GM23248 (cell line): ENCODE results near the gene CAMP. TPM values are rescaled to one million over a fixed set of nuclear protein-coding genes. Genes with fewer than 3 reads are reported as not detected.

Source experiments
- DNase-seq: peaks from one replicate; pipeline ENCODE4 v3.0.0-alpha.2; 2015
- H2AFZ ChIP-seq: fragments of 200-600 bp; sonication (generic); 2 replicates; pipeline ENCODE4 v1.6.1; 2016; ENCODE audit warnings: antibody characterized with exemption
- H3F3A ChIP-seq: fragments of 200-600 bp; sonication (generic); 2 replicates; pipeline ENCODE4 v1.6.1; 2016; ENCODE audit warnings: mild to moderate bottlenecking, antibody characterized with exemption, mixed run types; ENCODE audit not compliant: insufficient read depth
- H3K27ac ChIP-seq: fragments of 200-600 bp; sonication (generic); 2 replicates; pipeline ENCODE4 v1.5.1; 2016; ENCODE audit warnings: mild to moderate bottlenecking
- H3K27me3 ChIP-seq: fragments of 200-600 bp; sonication (generic); replicated peaks from 2 replicates; pipeline ENCODE4 v1.6.1; 2016; ENCODE audit warnings: mild to moderate bottlenecking; ENCODE audit not compliant: insufficient read depth
- H3K36me3 ChIP-seq: fragments of 200-600 bp; sonication (generic); 2 replicates; pipeline ENCODE4 v1.6.1; 2016; ENCODE audit warnings: low read depth, mild to moderate bottlenecking
- H3K4me1 ChIP-seq: fragments of 200-600 bp; sonication (generic); 2 replicates; pipeline ENCODE4 v1.6.1; 2016; ENCODE audit warnings: mild to moderate bottlenecking; ENCODE audit not compliant: insufficient read depth
- H3K4me2 ChIP-seq: fragments of 200-600 bp; sonication (generic); one replicate; pipeline ENCODE4 v1.6.1; 2016; ENCODE audit warnings: mild to moderate bottlenecking; ENCODE audit not compliant: unreplicated experiment
- H3K4me3 ChIP-seq: fragments of 200-600 bp; sonication (generic); 2 replicates; pipeline ENCODE4 v1.5.1; 2016; ENCODE audit warnings: mild to moderate bottlenecking
- H3K79me2 ChIP-seq: fragments of 200-600 bp; sonication (generic); 2 replicates; pipeline ENCODE4 v1.6.1; 2016; ENCODE audit warnings: mild to moderate bottlenecking; ENCODE audit not compliant: insufficient read depth
- H3K9ac ChIP-seq: fragments of 200-600 bp; sonication (generic); 2 replicates; pipeline ENCODE4 v1.6.1; 2016; ENCODE audit warnings: mild to moderate bottlenecking
- H3K9me2 ChIP-seq: fragments of 200-600 bp; sonication (generic); 2 replicates; pipeline ENCODE4 v1.6.1; 2016; ENCODE audit warnings: mixed run types, mild to moderate bottlenecking, moderate library complexity; ENCODE audit not compliant: insufficient read depth
- H3K9me3 ChIP-seq: fragments of 200-600 bp; sonication (generic); one replicate; pipeline ENCODE4 v1.6.1; 2017; ENCODE audit warnings: low read depth
- H4K20me1 ChIP-seq: fragments of 200-600 bp; sonication (generic); 2 replicates; pipeline ENCODE4 v1.6.0; 2016; ENCODE audit not compliant: insufficient read depth
- EZH2 ChIP-seq: fragments of 200-600 bp; sonication (generic); IDR thresholded peaks from 2 replicates; pipeline ENCODE4 v1.6.1; 2018; ENCODE audit warnings: antibody characterized with exemption, mild to moderate bottlenecking; ENCODE audit not compliant: insufficient read depth, poor library complexity, severe bottlenecking
- EZH2phosphoT487 ChIP-seq: fragments of 200-600 bp; sonication (generic); IDR thresholded peaks from 2 replicates; pipeline ENCODE4 v1.6.1; 2018; ENCODE audit warnings: antibody characterized with exemption, moderate library complexity, mild to moderate bottlenecking, low read depth; ENCODE audit not compliant: insufficient read depth
- WGBS, 2 experiments: methylation state at CpG; one replicate each; pipeline ENCODE4 v1.1.6; 2015 to 2017; ENCODE audit warnings: low lambda C conversion rate in 2 of 2, low coverage in 1 of 2; ENCODE audit errors: missing lambda C conversion rate in 2 of 2; 5-methylcytosine and 5-hydroxymethylcytosine counted together
- in situ Hi-C: fragments of 300-500 bp; cut with MboI; formaldehyde crosslinking; loops from 2 replicates; pipeline ENCODE4 v1.15.0; 2020
- polyA plus RNA-seq: library from polyadenylated mRNA; unstranded; fragments of >200 nt; fragmentation: Nextera tagmentation; extraction: Ambion mirVana; gene quantifications from 2 replicates; pipeline ENCODE4 v1.2.1, GENCODE V29; 2016
- total RNA-seq: library from RNA; depleted of rRNA; stranded (reverse); fragments of >200 nt; shearing (Covaris generic); gene quantifications from 2 replicates; pipeline ENCODE4 v1.2.3, GENCODE V29; 2014; rRNA removed

Gene CAMP
- total RNA-seq (not detected in 2 replicates), polyA plus RNA-seq (not detected in 2 replicates)

DNA sequence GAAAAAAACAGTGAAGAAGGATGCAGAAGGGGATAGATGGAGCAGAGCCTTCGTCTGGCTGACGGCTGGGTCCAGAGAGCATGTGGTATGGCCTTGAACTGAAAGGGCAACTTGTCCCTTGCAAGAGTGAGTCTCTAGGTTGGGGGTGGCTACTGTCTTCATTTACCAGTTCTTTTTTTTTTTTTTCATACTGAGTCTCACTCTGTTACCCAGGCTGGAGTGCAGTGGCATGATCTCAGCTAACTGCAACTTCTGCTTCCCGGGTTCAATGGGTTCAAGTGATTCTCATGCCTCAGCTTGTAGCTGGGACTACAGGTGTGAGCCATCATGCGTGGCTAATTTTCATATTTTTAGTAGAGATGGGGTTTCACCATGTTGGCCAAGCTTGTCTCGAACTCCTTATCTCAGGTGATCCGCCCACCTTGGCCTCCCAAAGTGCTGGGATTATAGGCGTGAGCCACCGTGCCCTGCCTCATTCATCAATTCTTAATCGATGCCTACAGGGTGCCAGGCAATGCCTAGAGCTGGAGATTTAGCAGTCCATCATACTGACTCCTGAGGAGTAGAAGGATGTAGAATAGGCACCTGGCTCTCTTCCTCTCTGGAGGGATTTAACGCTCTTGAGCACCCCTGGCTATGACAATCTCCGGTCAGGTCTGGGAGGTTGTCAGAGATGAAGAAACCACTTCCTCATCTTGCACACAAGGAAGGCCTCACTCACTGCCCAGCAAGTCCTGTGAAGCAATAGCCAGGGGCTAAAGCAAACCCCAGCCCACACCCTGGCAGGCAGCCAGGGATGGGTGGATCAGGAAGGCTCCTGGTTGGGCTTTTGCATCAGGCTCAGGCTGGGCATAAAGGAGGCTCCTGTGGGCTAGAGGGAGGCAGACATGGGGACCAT is at the start of gene CAMP:
Gene CAMP (plus strand): TSS at position 880 of the 898 bp plus-strand sequence. CDS start 17 bp downstream, at position 897.
- Histone ChIP-seq H3K9ac (no peak within 1 kb of the TSS), H3K4me1 (0 out of 2 replicates have a peak, but pooled peaks cover 4% of the 10 kb centered on the region), H3F3A (peaks cover 7% of the 10 kb centered on the region; the same call in 1 of the 2 replicates), H2AFZ (no peak within 1 kb of the TSS), H3K9me3 (no peaks in the 10 kb centered on the region), H3K4me3 (no peak within 1 kb of the TSS), H4K20me1 (no peaks in the 10 kb centered on the region), H3K79me2 (no peaks in the 10 kb centered on the region), H3K4me2 (no peak within 1 kb of the TSS), H3K27me3 (peaks cover 13% of the 10 kb centered on the region), H3K36me3 (no peaks in the 10 kb centered on the region), H3K27ac (no peak within 1 kb of the TSS), H3K9me2 (no peaks in the 10 kb centered on the region)
- in situ Hi-C loops = no loop called here
- TF ChIP-seq EZH2phosphoT487 (no peak), EZH2 (no peak)
- peak; percentile 62 for DNase-seq
- 82 to 84% methylated on average over 11 of the region's 11 CpGs for WGBS, 2 experiments

DNA sequence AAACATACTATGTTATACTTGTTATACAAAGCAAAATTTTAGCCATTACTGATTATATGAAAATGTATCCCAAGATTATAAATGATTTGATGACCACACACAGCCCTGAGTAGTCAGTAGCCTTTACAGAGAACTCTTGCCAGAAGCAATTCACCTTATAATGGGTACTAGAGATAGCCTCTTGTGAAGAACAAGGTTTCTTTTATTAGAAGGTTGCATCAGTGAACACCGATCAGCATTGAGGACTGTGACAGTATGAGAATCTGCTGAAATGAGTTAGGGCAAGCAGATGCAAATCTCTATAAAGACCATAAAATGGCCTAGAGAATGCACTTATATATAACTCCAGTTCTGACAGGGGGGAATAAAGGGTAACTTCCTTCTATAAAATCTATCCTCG is 45.2 kb upstream of the CAMP start:
- TF ChIP-seq EZH2 (no peak), EZH2phosphoT487 (no peak)
- no peaks in the 10 kb centered on the region for H3K9me2 ChIP-seq
- peaks cover 8% of the 10 kb centered on the region; the same call in 1 of the 2 replicates for H3K36me3 ChIP-seq
- no peak overlapping the region for H3K9ac ChIP-seq
- no peak overlapping the region for H3K4me2 ChIP-seq
- in situ Hi-C loops = no loop called here
- DNase-seq = no peak
- 98% methylated on average over 2 of the region's 2 CpGs for WGBS, 2 experiments
- H3K4me1 ChIP-seq = no peaks in the 10 kb centered on the region
- H3K27me3 ChIP-seq = no peaks in the 10 kb centered on the region
- H3K27ac ChIP-seq = no peak overlapping the region
- H3K79me2 ChIP-seq = no peaks in the 10 kb centered on the region
- H3F3A ChIP-seq = no peaks in the 10 kb centered on the region
- no peaks in the 10 kb centered on the region for H3K9me3 ChIP-seq
- no peaks in the 10 kb centered on the region for H4K20me1 ChIP-seq
- H2AFZ ChIP-seq = no peak overlapping the region
- no peak overlapping the region for H3K4me3 ChIP-seq

DNA sequence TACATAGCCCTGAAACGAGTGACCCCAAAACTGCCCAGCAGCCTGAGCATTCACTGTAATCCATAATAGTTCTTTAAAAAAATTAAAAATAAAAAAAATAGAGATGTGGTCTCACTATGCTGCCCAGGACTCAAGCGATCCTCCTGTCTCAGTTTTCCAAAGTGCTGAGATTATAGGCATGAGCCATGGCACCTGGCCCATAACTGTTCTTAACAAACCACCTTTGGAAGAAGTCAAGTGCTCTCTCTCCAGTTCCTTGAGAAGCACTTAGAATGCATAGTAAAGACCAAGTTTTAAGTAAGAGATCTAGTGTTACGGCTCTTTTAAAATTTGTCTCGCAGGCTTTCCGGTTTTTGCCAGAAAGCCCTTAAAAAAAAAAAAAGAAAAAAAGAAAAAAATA is 43.3 kb upstream of the CAMP start:
- Histone ChIP-seq H3K79me2 (no peaks in the 10 kb centered on the region; the same call in 1 of the 2 replicates), H3K4me1 (no peaks in the 10 kb centered on the region), H3K27ac (no peak overlapping the region), H3K9ac (no peak overlapping the region), H3K9me2 (no peaks in the 10 kb centered on the region), H3F3A (no peaks in the 10 kb centered on the region), H3K9me3 (no peaks in the 10 kb centered on the region), H4K20me1 (no peaks in the 10 kb centered on the region), H3K36me3 (peaks cover 8% of the 10 kb centered on the region; the same call in 1 of the 2 replicates), H2AFZ (no peak overlapping the region), H3K27me3 (no peaks in the 10 kb centered on the region), H3K4me3 (no peak overlapping the region), H3K4me2 (no peak overlapping the region)
- WGBS, 2 experiments = 98 to 99% methylated on average over 5 of the region's 5 CpGs
- TF ChIP-seq EZH2phosphoT487 (no peak), EZH2 (no peak)
- no peak for DNase-seq
- in situ Hi-C loops = no loop called here

DNA sequence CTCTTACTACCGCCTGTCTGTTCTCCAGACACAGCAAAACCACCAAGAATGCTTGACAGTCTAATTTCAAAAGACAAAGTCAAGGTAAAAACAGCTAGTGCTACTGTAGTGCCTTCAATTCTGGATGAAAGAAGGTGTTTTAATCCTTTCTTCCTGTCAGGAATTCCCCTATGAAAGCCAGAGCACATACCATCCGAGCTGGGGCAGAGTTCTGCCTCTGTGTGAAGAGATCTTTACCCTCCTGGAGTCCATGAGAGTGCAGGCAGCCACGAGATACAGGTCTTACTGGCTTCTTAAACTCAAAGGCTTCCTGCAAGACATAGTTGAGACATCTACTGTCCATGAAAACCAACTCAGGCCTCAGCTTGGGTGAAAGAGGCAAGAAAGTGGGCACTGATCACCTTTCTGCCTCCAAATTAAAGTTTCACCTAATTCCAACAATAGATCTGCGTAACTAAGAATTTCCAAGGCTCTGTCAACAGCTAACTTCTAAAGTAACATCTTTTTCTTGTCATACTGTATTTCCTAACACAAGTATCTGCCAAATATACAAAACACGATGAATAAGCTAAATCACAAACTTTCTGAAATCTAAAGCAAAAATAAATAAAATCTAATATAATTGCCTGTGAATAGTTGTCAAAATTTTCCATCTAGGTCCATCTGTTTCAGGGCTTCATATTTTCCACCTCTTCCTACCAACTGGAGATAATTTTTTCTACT is 42.6 kb upstream of the CAMP start:
- no peak for DNase-seq
- TF ChIP-seq EZH2phosphoT487 (no peak), EZH2 (no peak)
- H2AFZ ChIP-seq = no peak overlapping the region
- H3K4me1 ChIP-seq = no peaks in the 10 kb centered on the region
- peaks cover 5% of the 10 kb centered on the region for H3K79me2 ChIP-seq
- H3K9me3 ChIP-seq = no peaks in the 10 kb centered on the region
- WGBS, 2 experiments = 91% methylated on average over 5 of the region's 5 CpGs
- no peaks in the 10 kb centered on the region for H4K20me1 ChIP-seq
- no peak overlapping the region for H3K4me3 ChIP-seq
- no peak overlapping the region for H3K27ac ChIP-seq
- H3K27me3 ChIP-seq = no peaks in the 10 kb centered on the region
- in situ Hi-C loops = no loop called here
- no peak overlapping the region for H3K9ac ChIP-seq
- H3K4me2 ChIP-seq = no peak overlapping the region
- no peaks in the 10 kb centered on the region for H3F3A ChIP-seq
- H3K36me3 ChIP-seq = peaks cover 8% of the 10 kb centered on the region; the same call in 1 of the 2 replicates
- no peaks in the 10 kb centered on the region for H3K9me2 ChIP-seq
